Trophoblast cell (in vitro differentiated cells and primary cell): Measurements from ENCODE around the gene CNKSR1.

Source experiments
- DNase-seq, 2 donors: peaks; one replicate each; pipeline ENCODE4 v3.0.0-alpha.2; 2016
- H2AFZ ChIP-seq: 2 replicates; pipeline ENCODE4 v1.6.1; 2013; ENCODE audit warnings: low read length, moderate library complexity, mild to moderate bottlenecking; ENCODE audit not compliant: insufficient read depth, poor library complexity
- H2AK5ac ChIP-seq: 2 replicates; pipeline ENCODE4 v1.6.1; 2013; ENCODE audit warnings: mild to moderate bottlenecking, low read length
- H2BK120ac ChIP-seq: 2 replicates; pipeline ENCODE4 v1.6.1; 2013; ENCODE audit warnings: low read length, mild to moderate bottlenecking, moderate library complexity; ENCODE audit not compliant: insufficient read depth, poor library complexity
- H2BK12ac ChIP-seq: 2 replicates; pipeline ENCODE4 v1.6.1; 2013; ENCODE audit warnings: mild to moderate bottlenecking, low read length, moderate library complexity
- H2BK5ac ChIP-seq: 2 replicates; pipeline ENCODE4 v1.6.1; 2013; ENCODE audit warnings: low read length, low read depth, moderate library complexity, mild to moderate bottlenecking; ENCODE audit not compliant: poor library complexity
- H3K14ac ChIP-seq: 2 replicates; pipeline ENCODE4 v1.6.1; 2013; ENCODE audit warnings: mild to moderate bottlenecking, low read length
- H3K18ac ChIP-seq: 2 replicates; pipeline ENCODE4 v1.6.1; 2013; ENCODE audit warnings: mild to moderate bottlenecking, low read length
- H3K23ac ChIP-seq: 2 replicates; pipeline ENCODE4 v1.6.1; 2013; ENCODE audit warnings: low read length
- H3K27ac ChIP-seq: 2 replicates; pipeline ENCODE4 v1.5.1; 2013; ENCODE audit warnings: low read depth, mild to moderate bottlenecking, inconsistent platforms, low read length, moderate library complexity
- H3K27me3 ChIP-seq: 2 replicates; pipeline ENCODE4 v1.6.1; 2013; ENCODE audit warnings: inconsistent platforms, mild to moderate bottlenecking, low read length, moderate library complexity; ENCODE audit not compliant: insufficient read depth
- H3K36me3 ChIP-seq, 2 experiments: 1 replicate in 1 of 2; 2 replicates in 1 of 2; pipeline ENCODE4 v1.6.1; 2013; ENCODE audit warnings: low read length in 2 of 2, mild to moderate bottlenecking in 2 of 2, moderate library complexity in 1 of 2; ENCODE audit not compliant: insufficient read depth in 2 of 2, control insufficient read depth in 1 of 2
- H3K4ac ChIP-seq: 2 replicates; pipeline ENCODE4 v1.6.1; 2013; ENCODE audit warnings: low read depth, mild to moderate bottlenecking, low read length, moderate library complexity
- H3K4me1 ChIP-seq, 2 experiments: 1 replicate in 1 of 2; 2 replicates in 1 of 2; pipeline ENCODE4 v1.6.1; 2013; ENCODE audit warnings: low read length in 2 of 2, mild to moderate bottlenecking in 2 of 2, moderate library complexity in 1 of 2; ENCODE audit not compliant: insufficient read depth in 2 of 2, control insufficient read depth in 1 of 2
- H3K4me2 ChIP-seq: 2 replicates; pipeline ENCODE4 v1.6.1; 2013; ENCODE audit warnings: inconsistent platforms, mild to moderate bottlenecking, low read length, moderate library complexity
- H3K4me3 ChIP-seq: 2 replicates; pipeline ENCODE4 v1.5.1; 2013; ENCODE audit warnings: mild to moderate bottlenecking, low read depth, low read length, inconsistent platforms
- H3K79me1 ChIP-seq: one replicate; pipeline ENCODE4 v1.6.1; 2013; ENCODE audit warnings: low read length
- H3K79me2 ChIP-seq: 2 replicates; pipeline ENCODE4 v1.6.1; 2013; ENCODE audit warnings: low read length, mild to moderate bottlenecking; ENCODE audit not compliant: control insufficient read depth, insufficient read depth, poor library complexity
- H3K9ac ChIP-seq: 2 replicates; pipeline ENCODE4 v1.6.1; 2013; ENCODE audit warnings: mild to moderate bottlenecking, low read length
- H3K9me3 ChIP-seq: 2 replicates; pipeline ENCODE4 v1.6.1; 2013; ENCODE audit warnings: low read depth, mild to moderate bottlenecking, control low read depth, inconsistent platforms, low read length; ENCODE audit not compliant: insufficient read depth
- H4K12ac ChIP-seq: 2 replicates; pipeline ENCODE4 v1.6.1; 2013; ENCODE audit warnings: low read depth, mild to moderate bottlenecking, low read length, moderate library complexity
- H4K8ac ChIP-seq: 2 replicates; pipeline ENCODE4 v1.6.1; 2013; ENCODE audit warnings: low read depth, mild to moderate bottlenecking, low read length, moderate library complexity
- H4K91ac ChIP-seq: one replicate; pipeline ENCODE4 v1.6.1; 2013; ENCODE audit warnings: low read depth, mild to moderate bottlenecking, low read length, moderate library complexity
- WGBS: extraction: QIAGEN DNeasy Blood & Tissue Kit; methylation state at CpG from one replicate; pipeline ENCODE4 v1.1.7; 2013; ENCODE audit warnings: missing lambda C conversion rate; ENCODE audit not compliant: insufficient read length, insufficient coverage; ENCODE audit errors: extremely low coverage; 5-methylcytosine and 5-hydroxymethylcytosine counted together

Gene CNKSR1

GRCh38 chr1:26220199-26220912 lies 43.1 kb downstream of the CNKSR1 start:
- Histone ChIP-seq H2BK120ac (no peak overlapping the region), H3K14ac (no peak overlapping the region), H3K4me2 (no peak overlapping the region), H3K4me3 (no peak overlapping the region), H3K4ac (no peak overlapping the region), H3K23ac (no peak overlapping the region), H4K8ac (no peak overlapping the region), H3K27ac (no peak overlapping the region), H3K4me1 (peaks cover 3 to 5% of the 10 kb centered on the region in 2 experiments), H4K91ac (no peak overlapping the region), H2BK12ac (no peak overlapping the region), H2AK5ac (no peak overlapping the region), H3K9me3 (peaks cover 3% of the 10 kb centered on the region), H2BK5ac (no peak overlapping the region), H2AFZ (no peak overlapping the region), H3K79me2 (no peaks in the 10 kb centered on the region), H3K27me3 (no peaks in the 10 kb centered on the region), H4K12ac (no peak overlapping the region), H3K36me3 (no peaks in the 10 kb centered on the region), H3K18ac (no peak overlapping the region), H3K79me1 (no peaks in the 10 kb centered on the region), H3K9ac (no peak overlapping the region)
- no peak for DNase-seq
- WGBS = no CpG with 5 or more reads among the region's 27 CpGs

- no peak overlapping the region for H3K4me3 ChIP-seq
- no peak overlapping the region for H2AK5ac ChIP-seq
- no CpG with 5 or more reads among the region's 2 CpGs for WGBS
- H3K4me2 ChIP-seq = no peak overlapping the region
- peaks cover 8 to 9% of the 10 kb centered on the region in 2 experiments for H3K4me1 ChIP-seq
- no peaks in the 10 kb centered on the region for H3K79me2 ChIP-seq
- H3K23ac ChIP-seq = no peak overlapping the region
- H3K36me3 ChIP-seq = no peaks in the 10 kb centered on the region
- H2BK120ac ChIP-seq = no peak overlapping the region
- H3K18ac ChIP-seq = no peak overlapping the region
- no peak overlapping the region for H4K91ac ChIP-seq
- H3K27me3 ChIP-seq = no peaks in the 10 kb centered on the region
- no peak overlapping the region for H3K4ac ChIP-seq
- H3K9ac ChIP-seq = no peak overlapping the region
- H4K12ac ChIP-seq = no peak overlapping the region
- no peak overlapping the region for H3K27ac ChIP-seq
- no peak overlapping the region for H3K14ac ChIP-seq
- no peaks in the 10 kb centered on the region for H3K79me1 ChIP-seq
- no peak for DNase-seq
- H4K8ac ChIP-seq = no peak overlapping the region
- H3K9me3 ChIP-seq = peaks cover 3% of the 10 kb centered on the region
- no peak overlapping the region for H2BK5ac ChIP-seq
- no peak overlapping the region for H2AFZ ChIP-seq
- H2BK12ac ChIP-seq = no peak overlapping the region
Measured at GRCh38 chr1:26221094-26221493, 43.8 kb downstream of the CNKSR1 start.

- DNase-seq = no peak
- Histone ChIP-seq H3K4me1 (peaks cover 8 to 9% of the 10 kb centered on the region in 2 experiments), H3K9me3 (peaks cover 3% of the 10 kb centered on the region), H3K79me2 (no peaks in the 10 kb centered on the region), H4K8ac (no peak overlapping the region), H3K4ac (no peak overlapping the region), H3K4me3 (no peak overlapping the region), H2BK12ac (no peak overlapping the region), H2AFZ (no peak overlapping the region), H3K79me1 (no peaks in the 10 kb centered on the region), H3K14ac (no peak overlapping the region), H2BK5ac (no peak overlapping the region), H3K9ac (no peak overlapping the region), H4K91ac (no peak overlapping the region), H3K23ac (no peak overlapping the region), H3K27ac (no peak overlapping the region), H2BK120ac (no peak overlapping the region), H3K18ac (no peak overlapping the region), H2AK5ac (no peak overlapping the region), H3K27me3 (no peaks in the 10 kb centered on the region), H3K4me2 (no peak overlapping the region), H3K36me3 (no peaks in the 10 kb centered on the region), H4K12ac (no peak overlapping the region)
- no CpG with 5 or more reads among the region's 7 CpGs for WGBS
Measured at GRCh38 chr1:26224606-26225005, 47.3 kb downstream of the CNKSR1 start.

GRCh38 chr1:26225033-26225831 lies 47.9 kb downstream of the CNKSR1 start:
- Histone ChIP-seq H3K14ac (no peak overlapping the region), H3K4me2 (peak overlapping the region; percentile 79), H3K23ac (no peak overlapping the region), H3K36me3 (no peaks in the 10 kb centered on the region), H4K8ac (peak overlapping the region; percentile 32), H3K79me2 (no peaks in the 10 kb centered on the region), H2AFZ (peak overlapping the region; percentile 74), H4K91ac (no peak overlapping the region), H2BK120ac (no peak overlapping the region), H4K12ac (no peak overlapping the region), H2AK5ac (no peak overlapping the region), H3K4me1 (peaks cover 8 to 9% of the 10 kb centered on the region in 2 experiments), H3K79me1 (no peaks in the 10 kb centered on the region), H3K18ac (no peak overlapping the region), H3K4me3 (peak overlapping the region; percentile 38), H3K4ac (no peak overlapping the region), H3K27ac (no peak overlapping the region), H3K9me3 (peaks cover 3% of the 10 kb centered on the region), H2BK5ac (no peak overlapping the region), H2BK12ac (no peak overlapping the region), H3K9ac (no peak overlapping the region), H3K27me3 (no peaks in the 10 kb centered on the region)
- DNase-seq = peak; percentile 63 to 76
- WGBS = no CpG with 5 or more reads among the region's 50 CpGs
